Astrocyte (in vitro differentiated cells and primary cell): ENCODE measurements around the gene SMIM36. TPM values are rescaled to one million over a fixed set of nuclear protein-coding genes. Genes with fewer than 3 reads are reported as not detected.

Experiments used
- DNase-seq: peaks from one replicate; pipeline ENCODE4 v3.0.0-alpha.2; 2010; ENCODE audit warnings: low read depth
- FAIRE-seq: peaks from 2 replicates; lab custom pipeline; 2011; peaks lifted over from hg19 to GRCh38; lab: Jason Lieb, UNC
- H2AFZ ChIP-seq: 2 replicates; pipeline ENCODE4 v1.6.0; 2012; ENCODE audit warnings: low read depth, low read length, inconsistent platforms
- H3K27ac ChIP-seq: 2 replicates; pipeline ENCODE4 v1.5.1; 2011; ENCODE audit warnings: low read depth, low read length, inconsistent platforms
- H3K27me3 ChIP-seq: 2 replicates; pipeline ENCODE4 v1.6.0; 2011; ENCODE audit warnings: low read length, inconsistent platforms; ENCODE audit not compliant: insufficient read depth
- H3K36me3 ChIP-seq: 2 replicates; pipeline ENCODE4 v1.5.1; 2011; ENCODE audit warnings: low read length, inconsistent platforms; ENCODE audit not compliant: insufficient read depth
- H3K4me1 ChIP-seq: 2 replicates; pipeline ENCODE4 v1.5.1; 2011; ENCODE audit warnings: low read length, inconsistent platforms; ENCODE audit not compliant: insufficient read depth
- H3K4me2 ChIP-seq: 2 replicates; pipeline ENCODE4 v1.6.0; 2012; ENCODE audit warnings: low read length, inconsistent platforms
- H3K4me3 ChIP-seq: 2 replicates; pipeline ENCODE4 v1.5.1; 2011; ENCODE audit warnings: low read depth, mild to moderate bottlenecking, low read length, inconsistent platforms; ENCODE audit not compliant: insufficient read depth
- H3K79me2 ChIP-seq: 2 replicates; pipeline ENCODE4 v1.6.0; 2012; ENCODE audit warnings: mild to moderate bottlenecking, low read length, inconsistent platforms; ENCODE audit not compliant: insufficient read depth
- H3K9ac ChIP-seq: 2 replicates; pipeline ENCODE4 v1.6.0; 2012; ENCODE audit warnings: mild to moderate bottlenecking, low read length, inconsistent platforms
- H3K9me3 ChIP-seq: 2 replicates; pipeline ENCODE4 v1.5.1; 2012; ENCODE audit warnings: low read depth, mild to moderate bottlenecking, low read length, inconsistent platforms; ENCODE audit not compliant: insufficient read depth
- H4K20me1 ChIP-seq: 2 replicates; pipeline ENCODE4 v1.6.0; 2012; ENCODE audit warnings: low read length, inconsistent platforms; ENCODE audit not compliant: insufficient read depth
- H3K27ac Mint-ChIP-seq: one replicate; pipeline ENCODE4 v1.8.0; 2021; ENCODE audit warnings: mild to moderate bottlenecking, mixed read lengths; ENCODE audit not compliant: unreplicated experiment
- H3K27me3 Mint-ChIP-seq: one replicate; pipeline ENCODE4 v1.8.0; 2021; ENCODE audit warnings: low read depth, mixed read lengths; ENCODE audit not compliant: unreplicated experiment
- H3K36me3 Mint-ChIP-seq: one replicate; pipeline ENCODE4 v1.8.0; 2021; ENCODE audit warnings: low read depth, mixed read lengths; ENCODE audit not compliant: unreplicated experiment
- H3K4me1 Mint-ChIP-seq: one replicate; pipeline ENCODE4 v1.8.0; 2021; ENCODE audit warnings: low read depth, mixed read lengths; ENCODE audit not compliant: unreplicated experiment
- H3K4me3 Mint-ChIP-seq: one replicate; pipeline ENCODE4 v1.8.0; 2021; ENCODE audit warnings: mild to moderate bottlenecking, moderate library complexity, mixed read lengths; ENCODE audit not compliant: unreplicated experiment
- H3K9me3 Mint-ChIP-seq: one replicate; pipeline ENCODE4 v1.8.0; 2021; ENCODE audit warnings: mild to moderate bottlenecking, mixed read lengths; ENCODE audit not compliant: unreplicated experiment
- EZH2 ChIP-seq: IDR thresholded peaks from 2 replicates; pipeline ENCODE4 v1.6.1; 2012; ENCODE audit warnings: mild to moderate bottlenecking, low read length, inconsistent platforms; ENCODE audit not compliant: insufficient read depth
- total RNA-seq: library from RNA; stranded (reverse); gene quantifications from 2 replicates; pipeline ENCODE4 v1.2.1, GENCODE V29; 2021
- TF ChIP-seq, protein P1 (sequence below): IDR thresholded peaks from 2 replicates; pipeline ENCODE4 v1.5.1; 2011; ENCODE audit warnings: low read depth, mild to moderate bottlenecking, inconsistent platforms, low read length, moderate library complexity; ENCODE audit not compliant: insufficient read depth

Gene SMIM36
- total RNA-seq, 1 donor from 2014 or later = not detected

DNA sequence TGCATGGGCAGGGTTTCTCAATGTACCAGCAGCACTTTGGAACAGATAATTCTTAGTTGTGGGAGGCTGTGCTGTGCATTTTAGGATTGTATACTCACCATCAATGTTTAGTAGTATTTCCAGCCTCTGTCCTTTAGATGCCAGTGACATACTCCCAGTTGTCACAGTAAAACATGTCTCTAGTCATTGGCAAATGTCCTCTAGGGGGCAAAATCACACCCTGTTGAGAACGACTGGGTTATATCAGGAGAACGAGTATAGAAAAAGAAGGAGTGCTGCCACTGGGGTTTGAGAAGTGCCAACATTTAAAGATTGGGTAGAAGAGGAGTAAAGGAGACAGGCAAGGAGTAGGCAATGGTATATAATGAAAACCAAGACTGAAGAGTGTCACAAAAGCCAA lies 37.9 kb upstream of the SMIM36 start:
- no peaks in the 10 kb centered on the region for H3K36me3 Mint-ChIP-seq
- no peak for FAIRE-seq

DNA sequence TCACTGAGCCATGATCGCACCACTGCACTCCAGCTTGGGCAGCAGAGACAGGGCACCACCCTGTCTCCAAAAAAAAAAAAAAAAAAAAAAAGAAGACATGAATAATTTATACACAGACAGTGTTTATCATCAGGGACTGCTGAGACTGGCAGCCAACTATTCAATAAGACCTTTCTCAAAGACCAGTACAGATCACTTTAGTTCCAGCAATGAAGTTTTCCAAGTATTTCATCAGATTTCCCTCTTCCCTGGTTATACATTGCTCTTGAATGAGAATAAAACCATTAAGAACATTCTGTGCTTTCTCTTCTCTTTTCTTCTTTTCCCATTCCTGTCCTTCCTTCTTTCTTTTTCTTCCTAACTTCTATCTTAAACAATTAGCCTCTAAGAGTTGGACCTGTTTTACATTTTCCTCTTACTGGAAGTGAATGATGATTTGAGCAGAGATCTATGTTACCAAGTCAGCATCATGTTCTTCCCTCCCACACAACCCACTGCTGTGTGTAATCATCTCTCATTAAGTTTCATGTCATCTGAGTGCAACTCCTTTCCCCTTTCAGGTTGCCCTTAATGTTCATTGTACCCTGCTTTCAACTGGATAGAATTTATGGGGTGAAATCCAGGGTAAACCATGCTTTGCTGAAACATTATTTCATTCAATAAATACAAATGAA lies 35.9 kb upstream of the SMIM36 start:
- Histone ChIP-seq H3K36me3 (no peaks in the 10 kb centered on the region), H4K20me1 (no peaks in the 10 kb centered on the region), H3K27me3 (peaks cover 7% of the 10 kb centered on the region), H3K27ac (no peak overlapping the region), H3K4me3 (no peak overlapping the region), H3K9ac (no peak overlapping the region), H2AFZ (no peak overlapping the region), H3K4me1 (no peaks in the 10 kb centered on the region), H3K4me2 (no peak overlapping the region), H3K9me3 (no peaks in the 10 kb centered on the region), H3K79me2 (no peaks in the 10 kb centered on the region)
- DNase-seq (peak; percentile 42), FAIRE-seq (no peak)
- Mint-ChIP-seq H3K4me3 (no peak overlapping the region), H3K36me3 (no peaks in the 10 kb centered on the region), H3K9me3 (peaks cover 3% of the 10 kb centered on the region), H3K4me1 (peaks cover 4% of the 10 kb centered on the region), H3K27me3 (no peaks in the 10 kb centered on the region), H3K27ac (peak overlapping the region; percentile 1)
- TF ChIP-seq, protein P1, sequence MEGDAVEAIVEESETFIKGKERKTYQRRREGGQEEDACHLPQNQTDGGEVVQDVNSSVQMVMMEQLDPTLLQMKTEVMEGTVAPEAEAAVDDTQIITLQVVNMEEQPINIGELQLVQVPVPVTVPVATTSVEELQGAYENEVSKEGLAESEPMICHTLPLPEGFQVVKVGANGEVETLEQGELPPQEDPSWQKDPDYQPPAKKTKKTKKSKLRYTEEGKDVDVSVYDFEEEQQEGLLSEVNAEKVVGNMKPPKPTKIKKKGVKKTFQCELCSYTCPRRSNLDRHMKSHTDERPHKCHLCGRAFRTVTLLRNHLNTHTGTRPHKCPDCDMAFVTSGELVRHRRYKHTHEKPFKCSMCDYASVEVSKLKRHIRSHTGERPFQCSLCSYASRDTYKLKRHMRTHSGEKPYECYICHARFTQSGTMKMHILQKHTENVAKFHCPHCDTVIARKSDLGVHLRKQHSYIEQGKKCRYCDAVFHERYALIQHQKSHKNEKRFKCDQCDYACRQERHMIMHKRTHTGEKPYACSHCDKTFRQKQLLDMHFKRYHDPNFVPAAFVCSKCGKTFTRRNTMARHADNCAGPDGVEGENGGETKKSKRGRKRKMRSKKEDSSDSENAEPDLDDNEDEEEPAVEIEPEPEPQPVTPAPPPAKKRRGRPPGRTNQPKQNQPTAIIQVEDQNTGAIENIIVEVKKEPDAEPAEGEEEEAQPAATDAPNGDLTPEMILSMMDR = no peak
- no peak for TF ChIP-seq EZH2

More for the DNA sequence above, 37.9 kb upstream of the SMIM36 start:
- Histone ChIP-seq H3K4me1 (no peaks in the 10 kb centered on the region), H3K27me3 (peaks cover 7% of the 10 kb centered on the region), H3K9ac (no peak overlapping the region), H3K4me2 (no peak overlapping the region), H3K36me3 (no peaks in the 10 kb centered on the region), H3K27ac (no peak overlapping the region), H3K4me3 (no peak overlapping the region), H2AFZ (no peak overlapping the region), H3K9me3 (no peaks in the 10 kb centered on the region), H4K20me1 (no peaks in the 10 kb centered on the region), H3K79me2 (no peaks in the 10 kb centered on the region)
- no peak for DNase-seq
- H3K4me1 Mint-ChIP-seq = peaks cover 4% of the 10 kb centered on the region
- H3K9me3 Mint-ChIP-seq = peaks cover 3% of the 10 kb centered on the region
- TF ChIP-seq, protein P1 = no peak
- no peak for TF ChIP-seq EZH2
- no peak overlapping the region for H3K4me3 Mint-ChIP-seq
- H3K27me3 Mint-ChIP-seq = no peaks in the 10 kb centered on the region
- H3K27ac Mint-ChIP-seq = no peak overlapping the region

DNA sequence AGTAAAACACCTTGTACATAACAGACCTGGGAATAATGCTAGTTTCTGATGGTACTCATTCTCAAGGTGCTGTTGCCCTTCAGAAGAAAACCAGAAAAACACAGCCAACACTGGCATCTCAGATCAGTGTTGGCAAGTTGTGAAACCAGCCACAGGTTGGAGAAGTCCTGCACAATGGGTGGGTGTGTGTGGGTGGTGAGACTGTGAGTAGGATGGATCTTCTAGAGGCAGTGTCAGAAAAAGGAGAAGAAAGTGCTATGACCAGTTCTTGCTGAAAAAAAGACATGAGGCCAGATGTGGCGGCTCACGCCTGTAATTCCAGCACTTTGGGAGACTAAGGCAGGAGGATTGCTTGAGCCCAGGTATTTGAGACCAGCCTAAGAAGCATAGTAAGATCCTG lies 35.2 kb upstream of the SMIM36 start:
- Histone ChIP-seq H3K4me3 (no peak overlapping the region), H2AFZ (no peak overlapping the region), H3K9ac (no peak overlapping the region), H4K20me1 (no peaks in the 10 kb centered on the region), H3K36me3 (no peaks in the 10 kb centered on the region), H3K9me3 (no peaks in the 10 kb centered on the region), H3K4me2 (no peak overlapping the region), H3K27ac (no peak overlapping the region), H3K4me1 (no peaks in the 10 kb centered on the region), H3K27me3 (peaks cover 7% of the 10 kb centered on the region), H3K79me2 (no peaks in the 10 kb centered on the region)
- FAIRE-seq (no peak), DNase-seq (no peak)
- Mint-ChIP-seq H3K27ac (no peak overlapping the region), H3K36me3 (no peaks in the 10 kb centered on the region), H3K9me3 (peaks cover 3% of the 10 kb centered on the region), H3K4me1 (peaks cover 4% of the 10 kb centered on the region), H3K27me3 (no peaks in the 10 kb centered on the region), H3K4me3 (no peak overlapping the region)
- TF ChIP-seq, protein P1 = no peak
- no peak for TF ChIP-seq EZH2
